ENCODE measurements around the gene KRT4. TPM values are rescaled to one million over a fixed set of nuclear protein-coding genes. Genes with fewer than 3 reads are reported as not detected.

Gene KRT4
- total and polyA plus RNA-seq, 7 donors: 0.12 to 1.7 (median 0.43) TPM; not detected in 3

GRCh38 chr12:52799505-52800211, 14.3 kb downstream of the KRT4 start:
- ATAC-seq (no peak), DNase-seq (no peak)
- no peaks in the 10 kb centered on the region for H3K4me1 ChIP-seq
- H3K36me3 ChIP-seq (ENCODE audit: insufficient read depth in 1 of 2, low read depth in 1 of 2): no peaks in the 10 kb centered on the region
- no peak for TF ChIP-seq CTCF (IDR thresholded peaks at IDR 0.05)
- intact Hi-C loops (cut with DNase I): no loop called here
- H3K4me3 ChIP-seq: no peak overlapping the region
- H3K9me3 ChIP-seq: no peaks in the 10 kb centered on the region
- no peak overlapping the region for H3K27ac ChIP-seq
- 68 to 74% (median 72%) methylated on average over 5 of the region's 5 CpGs for WGBS, 3 donors
- no peaks in the 10 kb centered on the region for H3K27me3 ChIP-seq (ENCODE audit: insufficient read depth in 3 of 3, low read length in 2 of 3)

GRCh38 chr12:52798671-52799504, 15.0 kb downstream of the KRT4 start:
- no peaks in the 10 kb centered on the region for H3K4me1 ChIP-seq
- no peak for DNase-seq
- no peak for ATAC-seq
- no peak overlapping the region for H3K27ac ChIP-seq
- H3K4me3 ChIP-seq: no peak overlapping the region
- WGBS, 3 donors: 49 to 62% (median 52%) methylated on average over 7 of the region's 7 CpGs
- no peak for TF ChIP-seq CTCF (IDR thresholded peaks at IDR 0.05)
- intact Hi-C loops (cut with DNase I): no loop called here
- H3K27me3 ChIP-seq (ENCODE audit: insufficient read depth in 3 of 3, low read length in 2 of 3): no peaks in the 10 kb centered on the region
- H3K9me3 ChIP-seq: no peaks in the 10 kb centered on the region
- H3K36me3 ChIP-seq (ENCODE audit: insufficient read depth in 1 of 2, low read depth in 1 of 2): no peaks in the 10 kb centered on the region

GRCh38 chr12:52798003-52798670, 15.8 kb downstream of the KRT4 start:
- H3K9me3 ChIP-seq: no peaks in the 10 kb centered on the region
- 87 to 88% (median 87%) methylated on average over 4 of the region's 4 CpGs for WGBS, 3 donors
- no peak overlapping the region for H3K27ac ChIP-seq
- intact Hi-C loops (cut with DNase I): no loop called here
- H3K27me3 ChIP-seq (ENCODE audit: insufficient read depth in 3 of 3, low read length in 2 of 3): no peaks in the 10 kb centered on the region
- no peaks in the 10 kb centered on the region for H3K36me3 ChIP-seq (ENCODE audit: insufficient read depth in 1 of 2, low read depth in 1 of 2)
- no peaks in the 10 kb centered on the region for H3K4me1 ChIP-seq
- no peak overlapping the region for H3K4me3 ChIP-seq
- no peak for DNase-seq
- TF ChIP-seq CTCF (IDR thresholded peaks at IDR 0.05): no peak
- ATAC-seq: no peak

- TF ChIP-seq CTCF (IDR thresholded peaks at IDR 0.05): no peak
- H3K4me3 ChIP-seq: no peak overlapping the region
- DNase-seq (no peak), ATAC-seq (no peak)
- intact Hi-C loops (cut with DNase I): no loop called here
- no peaks in the 10 kb centered on the region for H3K36me3 ChIP-seq (ENCODE audit: insufficient read depth in 1 of 2, low read depth in 1 of 2)
- H3K4me1 ChIP-seq: no peaks in the 10 kb centered on the region
- no peak overlapping the region for H3K27ac ChIP-seq
- no peaks in the 10 kb centered on the region for H3K9me3 ChIP-seq
- no peaks in the 10 kb centered on the region for H3K27me3 ChIP-seq (ENCODE audit: insufficient read depth in 3 of 3, low read length in 2 of 3)
These were observed 16.4 kb downstream of the KRT4 start for GRCh38 chr12:52797529-52797894.

Data from psoas muscle (tissue), 8 donors.